Measurements from ENCODE around the gene PCDHB15. TPM values are rescaled to one million over a fixed set of nuclear protein-coding genes. Genes with fewer than 3 reads are reported as not detected.

PCDHB15 gene
- total RNA-seq, 1 donor from 2014 or later = 8.3 TPM

- DNase-seq (ENCODE audit: low spot score, unreplicated experiment) = no peak
- Mint-ChIP-seq H3K36me3 (ENCODE audit: insufficient read depth) (peaks cover 17% of the 10 kb centered on the region), H3K27me3 (no peaks in the 10 kb centered on the region), H3K9me3 (ENCODE audit: low read depth) (peaks cover 48% of the 10 kb centered on the region), H3K4me1 (ENCODE audit: low read depth) (no peaks in the 10 kb centered on the region), H3K4me3 (ENCODE audit: low read depth) (no peak overlapping the region), H3K27ac (no peak overlapping the region)
- TF ChIP-seq CTCF (IDR thresholded peaks at IDR 0.05; ENCODE audit: unreplicated experiment) = no peak
Measured at GRCh38 chr5:141272906-141273305, 27.7 kb downstream of the PCDHB15 start.

GRCh38 chr5:141298376-141298775 lies 53.2 kb downstream of the PCDHB15 start:
- Mint-ChIP-seq H3K9me3 (ENCODE audit: low read depth) (peaks cover 25% of the 10 kb centered on the region), H3K36me3 (ENCODE audit: insufficient read depth) (peaks cover 36% of the 10 kb centered on the region), H3K4me3 (ENCODE audit: low read depth) (no peak overlapping the region)

More at GRCh38 chr5:141298376-141298775, 53.2 kb downstream of the PCDHB15 start:
- no peak for TF ChIP-seq CTCF (IDR thresholded peaks at IDR 0.05; ENCODE audit: unreplicated experiment)
- Mint-ChIP-seq H3K27me3 (no peaks in the 10 kb centered on the region), H3K4me1 (ENCODE audit: low read depth) (peaks cover 5% of the 10 kb centered on the region), H3K27ac (peak overlapping the region; percentile 44)
- DNase-seq (ENCODE audit: low spot score, unreplicated experiment) = no peak

Other genes starting within 250 kb of the PCDHB15 start
- 0.29 and 0.31 TPM in 2 replicates for gene PCDHB1, start 194.0 kb upstream of the PCDHB15 start, total RNA-seq
- 75.5 and 80.4 TPM in 2 replicates for gene PCDHB2, start 150.8 kb upstream of the PCDHB15 start, total RNA-seq
- gene PCDHB3, start 144.9 kb upstream of the PCDHB15 start, total RNA-seq = 9.1 and 9.4 TPM in 2 replicates
- gene PCDHB4, start 123.6 kb upstream of the PCDHB15 start, total RNA-seq = 4.4 and 4.6 TPM in 2 replicates
- 29.4 and 32.4 TPM in 2 replicates for gene PCDHB5, start 110.2 kb upstream of the PCDHB15 start, total RNA-seq
- gene PCDHB6, start 95.3 kb upstream of the PCDHB15 start, total RNA-seq = 2.4 and 2.7 TPM in 2 replicates
- 0.93 and 1.1 TPM in 2 replicates for gene PCDHB7, start 72.8 kb upstream of the PCDHB15 start, total RNA-seq
- gene PCDHB8, start 67.6 kb upstream of the PCDHB15 start, total RNA-seq = 2.0 and 2.8 TPM in 2 replicates
- 11.9 and 14.3 TPM in 2 replicates for gene PCDHB16, start 63.0 kb upstream of the PCDHB15 start, total RNA-seq
- 7.5 and 8.0 TPM in 2 replicates for gene PCDHB9, start 58.2 kb upstream of the PCDHB15 start, total RNA-seq
- 5.5 and 7.2 TPM in 2 replicates for gene PCDHB10, start 53.0 kb upstream of the PCDHB15 start, total RNA-seq
- 4.7 and 5.9 TPM in 2 replicates for gene PCDHB11, start 45.8 kb upstream of the PCDHB15 start, total RNA-seq
- gene PCDHB12, start 36.7 kb upstream of the PCDHB15 start, total RNA-seq = 5.4 and 7.2 TPM in 2 replicates
- 6.8 and 7.4 TPM in 2 replicates for gene PCDHB13, start 31.5 kb upstream of the PCDHB15 start, total RNA-seq
- gene PCDHB14, start 22.1 kb upstream of the PCDHB15 start, total RNA-seq = 7.9 and 8.0 TPM in 2 replicates
- gene SLC25A2, start 58.7 kb downstream of the PCDHB15 start, total RNA-seq = 1.1 and 1.2 TPM in 2 replicates
- 90.9 and 95.6 TPM in 2 replicates for gene TAF7, start 75.4 kb downstream of the PCDHB15 start, total RNA-seq
- 1.1 and 1.3 TPM in 2 replicates for gene PCDHGA1, start 85.1 kb downstream of the PCDHB15 start, total RNA-seq
- 0.72 and 1.1 TPM in 2 replicates for gene PCDHGA2, start 93.4 kb downstream of the PCDHB15 start, total RNA-seq
- gene PCDHGA3, start 98.4 kb downstream of the PCDHB15 start, total RNA-seq = 0.80 and 0.81 TPM in 2 replicates
- 2.3 TPM in 2 replicates for gene PCDHGB1, start 104.7 kb downstream of the PCDHB15 start, total RNA-seq
- gene PCDHGA4, start 109.6 kb downstream of the PCDHB15 start, total RNA-seq = 0.96 and 1.2 TPM in 2 replicates
- 0.80 and 0.89 TPM in 2 replicates for gene PCDHGB2, start 114.6 kb downstream of the PCDHB15 start, total RNA-seq
- 0.69 and 0.71 TPM in 2 replicates for gene PCDHGA5, start 118.8 kb downstream of the PCDHB15 start, total RNA-seq
- 0.60 and 0.73 TPM in 2 replicates for gene PCDHGB3, start 124.8 kb downstream of the PCDHB15 start, total RNA-seq
- gene PCDHGA6, start 128.5 kb downstream of the PCDHB15 start, total RNA-seq = 0.60 and 0.80 TPM in 2 replicates
- 0.41 and 0.49 TPM in 2 replicates for gene PCDHGA7, start 137.3 kb downstream of the PCDHB15 start, total RNA-seq
- 16.1 and 17.0 TPM in 2 replicates for gene PCDHGB4, start 142.3 kb downstream of the PCDHB15 start, total RNA-seq
- 1.5 and 1.9 TPM in 2 replicates for gene PCDHGA8, start 147.2 kb downstream of the PCDHB15 start, total RNA-seq
- gene PCDHGB5, start 152.6 kb downstream of the PCDHB15 start, total RNA-seq = 4.0 and 4.2 TPM in 2 replicates
- 1.5 and 1.8 TPM in 2 replicates for gene PCDHGA9, start 157.4 kb downstream of the PCDHB15 start, total RNA-seq
- gene PCDHGB6, start 162.6 kb downstream of the PCDHB15 start, total RNA-seq = 23.1 and 24.0 TPM in 2 replicates
- gene PCDHGA10, start 167.6 kb downstream of the PCDHB15 start, total RNA-seq = 14.3 and 14.6 TPM in 2 replicates
- 6.0 and 8.0 TPM in 2 replicates for gene PCDHGB7, start 172.3 kb downstream of the PCDHB15 start, total RNA-seq
- 3.1 and 3.3 TPM in 2 replicates for gene PCDHGA11, start 175.7 kb downstream of the PCDHB15 start, total RNA-seq
- gene PCDHGA12, start 185.1 kb downstream of the PCDHB15 start, total RNA-seq = 2.9 and 3.2 TPM in 2 replicates
- 25.8 and 29.7 TPM in 2 replicates for gene PCDHGC3, start 230.6 kb downstream of the PCDHB15 start, total RNA-seq
- 3.0 and 3.8 TPM in 2 replicates for gene PCDHGC4, start 239.6 kb downstream of the PCDHB15 start, total RNA-seq
- 1.2 and 1.3 TPM in 2 replicates for gene PCDHGC5, start 243.7 kb downstream of the PCDHB15 start, total RNA-seq

Measured in progenitor cell of endocrine pancreas (in vitro differentiated cells).